Glutamatergic neuron (in vitro differentiated cells): ENCODE results near the gene MERTK. TPM values are rescaled to one million over a fixed set of nuclear protein-coding genes. Genes with fewer than 3 reads are reported as not detected.

Source experiments
- DNase-seq: peaks from one replicate; pipeline ENCODE4 v3.0.0; 2022
- H3K27ac Mint-ChIP-seq: one replicate; pipeline ENCODE4 v1.8.0; 2020; ENCODE audit warnings: mild to moderate bottlenecking, mixed read lengths, inconsistent platforms; ENCODE audit not compliant: unreplicated experiment
- H3K27me3 Mint-ChIP-seq: one replicate; pipeline ENCODE4 v1.8.0; 2020; ENCODE audit warnings: mild to moderate bottlenecking, moderate library complexity, mixed read lengths, inconsistent platforms; ENCODE audit not compliant: unreplicated experiment
- H3K36me3 Mint-ChIP-seq: one replicate; pipeline ENCODE4 v1.8.0; 2020; ENCODE audit warnings: mild to moderate bottlenecking, mixed read lengths, inconsistent platforms; ENCODE audit not compliant: unreplicated experiment
- H3K4me1 Mint-ChIP-seq: one replicate; pipeline ENCODE4 v1.8.0; 2020; ENCODE audit warnings: mild to moderate bottlenecking, low read depth, mixed read lengths, inconsistent platforms; ENCODE audit not compliant: unreplicated experiment
- H3K4me3 Mint-ChIP-seq: one replicate; pipeline ENCODE4 v1.8.0; 2020; ENCODE audit warnings: mild to moderate bottlenecking, mixed read lengths, inconsistent platforms; ENCODE audit not compliant: unreplicated experiment
- H3K9me3 Mint-ChIP-seq: one replicate; pipeline ENCODE4 v1.8.0; 2020; ENCODE audit warnings: mild to moderate bottlenecking, moderate library complexity, mixed read lengths, inconsistent platforms; ENCODE audit not compliant: unreplicated experiment
- CTCF ChIP-seq: fragments of 200-600 bp; sonication (generic); IDR thresholded peaks from one replicate; pipeline ENCODE4 v1.5.0; 2021; ENCODE audit not compliant: partially characterized antibody, unreplicated experiment
- total RNA-seq: library from RNA; stranded (reverse); fragmentation: NEBNext Ultra II Directional; extraction: Animal tissue kit (Norgen Biotek cat#: 25700); gene quantifications from one replicate; pipeline ENCODE4 v1.2.1, GENCODE V29; 2021; ENCODE audit not compliant: unreplicated experiment

The MERTK gene
- total RNA-seq, 1 donor from 2014 or later = 2.3 TPM

GRCh38 chr2:112075490-112076260 lies 177.3 kb downstream of the MERTK start:
- H3K27ac Mint-ChIP-seq = no peak overlapping the region
- peaks cover 8% of the 10 kb centered on the region for H3K9me3 Mint-ChIP-seq
- H3K4me1 Mint-ChIP-seq = peaks cover 3% of the 10 kb centered on the region
- DNase-seq = no peak
- no peak overlapping the region for H3K4me3 Mint-ChIP-seq
- peaks cover 22% of the 10 kb centered on the region for H3K36me3 Mint-ChIP-seq
- H3K27me3 Mint-ChIP-seq = peaks cover 5% of the 10 kb centered on the region
- no peak for TF ChIP-seq CTCF

GRCh38 chr2:112077814-112078213 lies 179.4 kb downstream of the MERTK start:
- peaks cover 3% of the 10 kb centered on the region for H3K9me3 Mint-ChIP-seq
- H3K4me3 Mint-ChIP-seq = no peak overlapping the region
- peak; percentile 30 for DNase-seq
- H3K4me1 Mint-ChIP-seq = peaks cover 3% of the 10 kb centered on the region
- H3K36me3 Mint-ChIP-seq = peaks cover 16% of the 10 kb centered on the region
- no peak overlapping the region for H3K27ac Mint-ChIP-seq
- no peak for TF ChIP-seq CTCF
- peaks cover 5% of the 10 kb centered on the region for H3K27me3 Mint-ChIP-seq

Other genes starting within 250 kb of the MERTK start
- gene ANAPC1, start 14.4 kb upstream of the MERTK start, total RNA-seq = 33.4 TPM
- 8.6 TPM for gene TMEM87B, start 156.7 kb downstream of the MERTK start, total RNA-seq
- gene FBLN7, start 239.8 kb downstream of the MERTK start, total RNA-seq = 0.20 TPM